GM18858 (cell line): Measurements from ENCODE around the gene SH3BP4.

Experiments
- ATAC-seq: cut with Tn5 transposase; IDR thresholded peaks from one replicate; pipeline ENCODE4 v1.9.1; 2021; ENCODE audit not compliant: unreplicated experiment

SH3BP4 gene

DNA sequence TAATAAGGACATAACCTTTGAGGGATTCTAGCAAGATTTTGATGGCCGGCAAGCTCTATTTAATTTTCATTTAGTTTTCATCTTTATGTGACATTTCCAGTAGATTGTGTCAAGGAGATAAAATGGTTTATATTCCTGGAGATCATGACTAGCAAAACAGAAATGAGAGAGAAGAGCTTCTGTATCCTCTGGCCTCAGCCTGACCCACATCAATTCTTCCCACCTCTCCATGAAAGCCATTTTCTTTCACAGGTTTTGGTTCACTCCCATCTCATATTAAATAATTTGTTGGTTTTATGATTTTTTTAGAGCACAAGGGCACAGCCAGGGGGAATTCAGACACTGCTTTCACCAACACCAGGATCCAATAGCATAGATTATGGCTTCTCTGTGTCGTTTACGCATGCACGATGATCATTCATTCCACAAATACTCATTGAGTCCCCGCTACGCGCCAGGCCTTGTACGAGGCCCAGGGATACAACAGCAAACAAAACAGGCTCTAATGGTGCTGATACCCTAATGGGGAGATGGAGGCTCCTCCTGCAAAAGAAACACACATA lies 85.9 kb downstream of the SH3BP4 start:
- ATAC-seq: no peak

DNA sequence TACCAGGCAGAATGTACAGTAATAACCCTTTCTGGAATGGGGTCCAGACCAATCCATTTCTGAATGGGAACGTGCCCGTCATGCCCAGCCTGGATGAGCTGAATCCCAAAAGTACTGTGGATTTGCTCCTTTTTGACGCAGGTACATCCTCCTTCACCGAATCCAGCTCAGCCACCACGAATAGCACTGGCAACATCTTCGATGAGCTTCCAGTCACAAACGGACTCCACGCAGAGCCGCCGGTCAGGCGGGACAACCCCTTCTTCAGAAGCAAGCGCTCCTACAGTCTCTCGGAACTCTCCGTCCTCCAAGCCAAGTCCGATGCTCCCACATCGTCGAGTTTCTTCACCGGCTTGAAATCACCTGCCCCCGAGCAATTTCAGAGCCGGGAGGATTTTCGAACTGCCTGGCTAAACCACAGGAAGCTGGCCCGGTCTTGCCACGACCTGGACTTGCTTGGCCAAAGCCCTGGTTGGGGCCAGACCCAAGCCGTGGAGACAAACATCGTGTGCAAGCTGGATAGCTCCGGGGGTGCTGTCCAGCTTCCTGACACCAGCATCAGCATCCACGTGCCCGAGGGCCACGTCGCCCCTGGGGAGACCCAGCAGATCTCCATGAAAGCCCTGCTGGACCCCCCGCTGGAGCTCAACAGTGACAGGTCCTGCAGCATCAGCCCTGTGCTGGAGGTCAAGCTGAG lies 89.6 kb downstream of the SH3BP4 start:
- no peak for ATAC-seq

DNA sequence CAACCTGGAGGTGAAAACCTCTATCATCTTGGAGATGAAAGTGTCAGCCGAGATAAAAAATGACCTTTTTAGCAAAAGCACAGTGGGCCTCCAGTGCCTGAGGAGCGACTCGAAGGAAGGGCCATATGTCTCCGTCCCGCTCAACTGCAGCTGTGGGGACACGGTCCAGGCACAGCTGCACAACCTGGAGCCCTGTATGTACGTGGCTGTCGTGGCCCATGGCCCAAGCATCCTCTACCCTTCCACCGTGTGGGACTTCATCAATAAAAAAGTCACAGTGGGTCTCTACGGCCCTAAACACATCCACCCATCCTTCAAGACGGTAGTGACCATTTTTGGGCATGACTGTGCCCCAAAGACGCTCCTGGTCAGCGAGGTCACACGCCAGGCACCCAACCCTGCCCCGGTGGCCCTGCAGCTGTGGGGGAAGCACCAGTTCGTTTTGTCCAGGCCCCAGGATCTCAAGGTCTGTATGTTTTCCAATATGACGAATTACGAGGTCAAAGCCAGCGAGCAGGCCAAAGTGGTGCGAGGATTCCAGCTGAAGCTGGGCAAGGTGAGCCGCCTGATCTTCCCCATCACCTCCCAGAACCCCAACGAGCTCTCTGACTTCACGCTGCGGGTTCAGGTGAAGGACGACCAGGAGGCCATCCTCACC lies 90.2 kb downstream of the SH3BP4 start:
- no peak for ATAC-seq

DNA sequence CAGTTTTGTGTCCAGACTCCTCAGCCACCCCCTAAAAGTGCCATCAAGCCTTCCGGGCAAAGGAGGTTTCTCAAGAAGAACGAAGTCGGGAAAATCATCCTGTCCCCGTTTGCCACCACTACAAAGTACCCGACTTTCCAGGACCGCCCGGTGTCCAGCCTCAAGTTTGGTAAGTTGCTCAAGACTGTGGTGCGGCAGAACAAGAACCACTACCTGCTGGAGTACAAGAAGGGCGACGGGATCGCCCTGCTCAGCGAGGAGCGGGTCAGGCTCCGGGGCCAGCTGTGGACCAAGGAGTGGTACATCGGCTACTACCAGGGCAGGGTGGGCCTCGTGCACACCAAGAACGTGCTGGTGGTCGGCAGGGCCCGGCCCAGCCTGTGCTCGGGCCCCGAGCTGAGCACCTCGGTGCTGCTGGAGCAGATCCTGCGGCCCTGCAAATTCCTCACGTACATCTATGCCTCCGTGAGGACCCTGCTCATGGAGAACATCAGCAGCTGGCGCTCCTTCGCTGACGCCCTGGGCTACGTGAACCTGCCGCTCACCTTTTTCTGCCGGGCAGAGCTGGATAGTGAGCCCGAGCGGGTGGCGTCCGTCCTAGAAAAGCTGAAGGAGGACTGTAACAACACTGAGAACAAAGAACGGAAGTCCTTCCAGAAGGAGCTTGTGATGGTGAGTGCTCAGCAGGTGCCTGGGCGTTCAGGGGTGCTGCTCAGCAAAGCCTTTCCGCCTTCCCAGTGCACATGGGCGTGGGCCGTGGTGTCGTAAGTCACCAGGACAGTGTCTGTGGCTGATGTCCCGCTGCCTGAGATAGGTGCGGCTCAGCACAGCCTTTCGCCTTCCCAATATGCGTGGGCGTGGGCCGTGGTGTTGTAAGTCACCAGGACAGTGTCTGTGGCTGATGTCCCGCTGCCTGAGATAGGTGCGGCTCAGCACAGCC lies 91.0 kb downstream of the SH3BP4 start:
- ATAC-seq: no peak

DNA sequence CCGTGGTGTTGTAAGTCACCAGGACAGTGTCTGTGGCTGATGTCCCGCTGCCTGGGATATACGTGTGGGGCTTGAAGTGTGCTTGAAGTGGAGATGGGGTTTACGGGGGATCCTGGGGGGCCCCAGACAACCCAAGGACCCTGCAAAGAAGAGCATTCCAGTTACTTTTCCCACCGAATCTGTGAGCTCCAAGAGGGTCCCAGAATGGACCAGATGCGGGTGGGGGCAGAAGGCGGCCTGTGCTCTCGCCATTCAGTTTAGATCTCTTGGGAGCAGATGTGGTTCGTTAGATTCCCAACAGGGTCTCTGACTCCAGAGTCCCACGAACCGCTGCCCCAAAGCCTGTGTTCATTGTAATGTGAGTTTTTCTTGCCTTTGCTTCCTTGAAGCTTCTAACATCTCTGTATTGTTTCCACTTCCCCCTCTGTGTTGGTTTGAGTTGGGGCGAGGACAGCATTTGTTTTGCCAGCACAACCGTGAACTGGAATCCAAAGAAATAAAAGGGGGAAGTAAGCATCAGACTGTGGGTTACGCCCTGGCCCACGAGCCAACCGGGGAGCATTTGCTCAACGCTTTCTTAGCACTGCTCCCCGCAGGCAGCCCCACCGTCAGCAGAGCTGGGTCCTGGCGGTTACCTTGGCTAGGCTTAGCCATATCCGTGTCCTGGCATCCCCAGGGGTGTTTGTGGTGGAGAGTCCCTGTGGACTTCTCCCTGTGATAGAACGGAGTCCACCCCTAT lies 92.1 kb downstream of the SH3BP4 start:
- no peak for ATAC-seq

DNA sequence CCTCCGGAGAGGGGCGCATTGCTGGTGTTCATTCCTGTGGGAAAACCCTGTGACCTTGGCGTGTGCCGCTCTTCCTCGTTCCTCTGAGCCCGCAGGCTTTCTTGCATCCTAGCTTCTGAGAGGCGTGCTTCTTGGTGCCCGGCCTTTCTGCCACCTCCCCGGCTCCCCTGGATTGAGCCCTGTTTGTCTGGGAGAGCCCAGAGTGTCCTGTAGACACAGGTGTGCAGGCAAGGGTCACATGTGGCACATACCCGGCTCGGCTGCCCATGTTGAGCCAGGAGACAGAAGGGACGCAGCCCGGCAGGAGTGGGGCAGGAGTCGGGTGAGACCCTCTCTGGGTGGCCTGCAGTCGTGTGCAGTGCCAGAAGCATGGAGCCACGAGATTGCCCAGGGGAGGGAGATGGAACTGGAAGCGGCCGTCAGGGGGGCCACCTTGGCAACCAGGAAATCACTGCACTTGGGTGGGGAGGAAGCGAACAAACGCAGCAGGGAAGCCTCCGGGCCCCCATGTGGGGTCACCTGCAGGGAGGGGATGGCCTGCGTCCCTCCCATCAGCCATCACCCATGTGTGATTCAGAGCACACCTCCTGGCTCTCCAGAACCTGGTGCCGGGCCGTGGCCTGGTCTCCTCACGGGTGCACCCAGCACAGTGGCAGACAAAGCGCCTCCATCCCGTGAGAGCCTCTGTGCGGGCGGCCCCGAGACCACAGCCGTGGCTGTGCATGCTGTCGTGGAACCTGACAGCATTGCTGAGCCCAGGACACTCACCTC lies 92.9 kb downstream of the SH3BP4 start:
- no peak for ATAC-seq

DNA sequence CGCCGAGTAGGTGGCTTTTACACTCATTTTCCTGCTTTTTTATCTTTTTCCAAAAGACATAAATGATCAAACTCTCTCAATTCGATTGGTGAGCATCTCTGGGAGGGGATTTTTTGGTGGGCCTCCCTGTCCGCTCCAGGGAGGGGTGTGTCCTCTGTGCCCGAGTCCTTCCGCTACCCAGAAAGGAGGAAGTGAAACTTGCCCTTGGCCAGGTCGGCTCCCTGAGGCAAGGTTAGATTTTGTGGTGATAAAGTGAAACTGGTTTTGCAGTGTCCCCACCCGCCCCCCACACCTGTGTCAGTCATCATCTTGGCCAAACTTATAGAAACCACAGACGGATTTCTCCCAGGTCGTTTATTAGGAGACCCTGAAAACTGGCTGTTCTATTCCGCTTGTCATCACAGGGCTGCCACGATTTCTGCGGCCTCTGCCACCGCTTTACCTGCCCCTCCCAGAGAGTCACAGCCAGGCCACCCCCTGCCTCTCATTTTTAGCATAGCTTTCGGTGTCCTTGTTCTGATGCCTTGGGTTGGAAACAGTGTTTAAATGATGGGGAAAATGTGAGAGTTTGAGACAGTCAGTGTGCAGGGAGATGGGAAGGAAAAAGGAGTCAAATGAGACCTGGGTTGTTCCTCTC lies 93.6 kb downstream of the SH3BP4 start:
- ATAC-seq: no peak

DNA sequence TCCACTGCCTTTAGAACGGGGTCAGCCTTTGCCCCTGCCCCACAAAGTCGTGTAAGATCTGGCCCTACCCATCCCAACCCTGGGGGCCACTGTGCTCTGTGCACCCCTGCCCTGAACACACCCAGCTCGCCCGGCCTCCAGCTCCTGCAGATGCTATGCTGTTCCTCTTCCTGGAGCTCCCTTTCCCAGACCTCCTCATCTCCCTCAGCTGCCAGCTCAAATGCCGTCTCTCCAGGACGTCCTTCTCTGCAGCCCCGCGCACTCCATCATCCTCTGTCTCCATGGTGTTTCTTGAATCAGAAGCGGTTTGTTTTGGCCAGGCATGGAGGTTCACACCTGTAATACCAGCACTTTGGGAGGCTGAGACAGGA lies 94.1 kb downstream of the SH3BP4 start:
- ATAC-seq: no peak

DNA sequence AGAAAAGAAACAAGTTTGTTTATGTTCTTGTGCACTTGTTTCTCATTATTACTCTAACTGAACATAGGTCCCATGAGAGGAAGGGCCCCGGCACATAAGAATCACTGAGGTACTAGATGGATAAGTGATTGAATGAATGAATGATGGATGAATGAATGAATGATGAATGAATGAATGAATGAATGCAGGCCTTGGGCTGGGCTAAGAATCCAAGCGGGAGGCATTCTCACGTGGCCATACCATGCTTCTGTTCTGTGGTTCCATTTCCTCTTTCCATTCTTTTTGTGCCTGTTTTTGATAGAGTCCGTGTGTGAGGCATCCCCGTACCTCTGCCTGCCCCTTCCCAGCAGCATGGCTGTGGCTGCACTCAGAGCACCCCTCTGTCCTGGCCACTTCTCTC lies 94.8 kb downstream of the SH3BP4 start:
- ATAC-seq: no peak

DNA sequence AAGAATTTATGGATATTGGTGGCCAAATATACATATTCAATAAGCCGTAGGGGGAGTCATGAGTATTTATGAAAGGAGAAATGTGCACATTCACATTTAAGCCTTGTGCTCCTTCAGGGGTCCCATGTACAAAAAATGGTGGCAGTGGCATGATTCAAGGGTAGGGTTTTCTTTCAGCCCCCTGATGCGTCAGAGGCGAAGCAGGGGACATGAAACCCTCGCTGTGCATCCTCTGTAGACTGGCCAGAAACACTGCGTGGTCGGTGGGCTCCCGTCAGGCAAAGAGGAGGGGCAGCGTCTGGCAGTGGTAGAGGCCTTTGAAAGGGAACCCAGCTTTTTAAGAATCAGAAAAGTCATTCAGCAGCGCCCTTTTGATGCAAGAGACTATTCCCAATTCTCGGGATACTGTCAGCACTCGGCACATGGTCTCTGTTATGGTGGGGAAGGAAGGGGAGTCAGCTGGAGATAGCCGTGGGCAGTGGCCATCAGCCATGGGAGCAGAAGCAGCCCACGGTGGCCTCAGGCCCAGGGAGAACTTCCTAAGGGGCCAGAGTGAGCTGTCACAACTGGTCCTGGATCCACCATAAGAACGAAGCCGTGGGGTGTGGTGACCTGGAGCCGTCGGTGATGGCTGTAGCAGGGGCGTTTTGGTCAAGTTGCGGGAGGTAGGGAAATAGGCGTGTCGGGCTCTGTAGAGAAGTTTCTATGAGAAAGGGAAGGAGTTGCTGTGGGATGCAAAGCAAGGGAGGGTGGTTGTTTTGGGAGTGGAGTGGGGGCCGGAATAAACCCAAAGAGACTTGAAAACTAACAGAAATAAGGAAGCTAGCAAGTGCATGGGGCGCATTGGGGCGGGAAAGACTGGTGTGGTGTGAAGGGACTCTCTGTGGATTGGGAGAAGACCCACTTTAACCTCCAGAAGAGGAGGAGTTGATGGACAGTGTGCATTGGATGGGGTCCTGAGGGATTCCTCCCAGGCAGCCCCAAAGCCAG lies 95.6 kb downstream of the SH3BP4 start:
- ATAC-seq: no peak

DNA sequence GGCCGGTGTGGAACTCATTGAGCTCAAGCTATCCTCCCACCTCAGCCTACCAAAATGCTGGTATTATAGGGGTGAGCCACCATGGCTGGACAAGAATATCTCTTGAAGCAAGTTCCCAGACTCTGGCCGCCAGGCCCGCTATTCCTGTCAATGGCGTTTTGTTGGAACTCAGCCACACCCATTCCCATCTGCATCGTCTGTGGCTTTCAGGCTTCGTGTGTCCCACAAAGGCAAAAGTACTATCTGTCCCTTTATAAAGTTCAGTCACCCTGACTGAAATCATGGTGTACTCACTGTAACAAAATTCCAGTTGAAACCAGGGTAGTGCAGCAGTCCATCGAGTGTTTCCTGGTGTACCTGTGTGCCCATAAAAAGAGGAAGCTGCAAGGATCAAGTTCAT lies 96.7 kb downstream of the SH3BP4 start:
- no peak for ATAC-seq

DNA sequence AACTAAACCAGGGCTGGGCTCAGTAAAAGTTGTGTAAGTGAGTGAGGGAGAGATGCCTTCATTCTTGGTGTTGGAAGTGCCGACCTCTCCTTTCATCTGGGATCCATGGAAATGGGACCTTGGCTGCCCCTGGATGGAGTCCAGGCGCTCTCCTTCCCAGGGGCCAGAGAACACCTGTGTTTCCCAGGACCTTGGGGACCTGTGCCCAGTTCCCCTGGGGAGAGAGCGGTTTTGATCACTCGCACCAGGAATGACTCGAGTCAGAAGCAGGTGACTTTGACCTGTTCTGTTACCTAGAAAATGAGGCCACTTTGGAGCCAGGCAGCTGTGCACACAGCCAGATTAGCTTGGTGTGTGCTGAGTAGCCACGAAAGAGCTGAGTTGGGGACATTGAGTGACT lies 97.3 kb downstream of the SH3BP4 start:
- ATAC-seq: no peak

DNA sequence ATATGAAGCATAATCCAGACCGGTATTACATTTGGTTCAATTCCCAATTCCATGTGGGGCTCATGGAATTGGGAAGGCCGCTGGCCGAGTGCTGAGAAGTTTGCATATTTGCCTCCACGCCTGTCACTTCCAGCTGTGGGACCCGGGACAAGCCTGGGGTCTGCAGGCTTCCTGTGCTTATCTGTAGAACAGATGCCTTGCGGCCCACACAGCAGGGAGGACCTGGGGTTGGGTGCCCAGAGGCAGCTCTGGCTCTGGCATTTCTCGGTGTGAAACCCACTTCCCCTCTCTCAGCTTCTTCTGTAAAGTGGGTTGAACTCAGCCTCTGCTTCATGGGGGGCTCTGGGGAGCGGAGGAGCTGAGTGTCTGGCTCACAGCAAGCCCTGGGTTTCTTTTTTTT lies 97.9 kb downstream of the SH3BP4 start:
- ATAC-seq: no peak

DNA sequence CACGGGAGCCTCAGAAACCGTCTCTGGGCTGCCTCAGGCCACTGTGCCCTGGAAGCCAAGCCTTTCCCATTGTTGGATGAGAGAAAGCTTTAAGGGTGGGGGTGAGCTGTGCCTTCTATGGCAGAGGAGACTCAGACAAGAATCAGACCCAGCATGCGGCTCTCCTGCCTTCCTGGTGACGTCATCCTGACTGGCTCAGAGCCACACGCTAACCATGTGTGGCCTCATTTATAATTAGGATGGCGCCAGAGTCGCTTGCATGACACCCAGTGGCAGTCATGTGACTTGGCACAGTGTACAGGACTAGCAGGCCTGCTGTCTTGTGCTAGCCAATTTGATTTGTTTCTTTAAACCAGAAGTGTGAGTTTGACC lies 99.1 kb downstream of the SH3BP4 start:
- no peak for ATAC-seq

DNA sequence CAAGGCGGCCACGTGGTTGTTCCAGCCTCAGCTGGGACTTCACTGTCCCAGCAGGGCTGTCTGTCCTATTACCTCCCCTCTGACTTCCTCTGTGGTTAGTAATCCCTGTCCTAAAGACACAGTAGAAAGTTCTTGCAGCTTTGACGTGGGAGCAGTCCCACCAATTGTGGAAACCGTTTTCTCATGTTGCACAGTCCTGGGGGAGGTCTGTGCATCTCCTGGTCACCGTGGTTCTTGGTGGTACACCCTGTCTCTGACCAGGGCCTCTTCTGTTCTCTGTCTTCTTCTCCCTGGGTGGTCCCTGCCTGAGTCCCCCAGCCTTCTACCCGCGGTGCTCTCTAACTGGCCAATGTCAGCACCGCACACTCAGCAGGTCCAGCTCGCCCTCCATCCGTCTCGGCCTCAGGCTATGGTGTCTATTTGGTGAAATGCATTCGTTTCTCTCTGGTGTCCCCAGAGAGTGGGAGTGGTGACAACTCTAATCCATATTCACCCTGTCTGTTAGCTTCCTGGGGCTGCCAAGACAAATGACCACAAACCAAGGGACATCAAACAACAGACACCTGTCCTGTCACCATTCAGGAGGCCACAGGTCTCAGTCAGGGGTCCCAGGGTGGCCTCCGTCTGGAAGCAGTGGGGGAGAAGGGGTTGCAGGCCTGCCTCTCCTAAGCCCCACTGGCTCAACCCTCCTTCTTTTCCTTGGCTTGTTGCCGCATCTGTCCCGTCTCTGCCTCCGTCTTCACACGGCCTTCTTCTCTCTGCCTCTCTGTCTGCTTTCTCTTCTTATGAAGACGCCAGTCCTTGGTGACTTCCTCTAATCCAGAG lies 99.8 kb downstream of the SH3BP4 start:
- ATAC-seq: no peak

DNA sequence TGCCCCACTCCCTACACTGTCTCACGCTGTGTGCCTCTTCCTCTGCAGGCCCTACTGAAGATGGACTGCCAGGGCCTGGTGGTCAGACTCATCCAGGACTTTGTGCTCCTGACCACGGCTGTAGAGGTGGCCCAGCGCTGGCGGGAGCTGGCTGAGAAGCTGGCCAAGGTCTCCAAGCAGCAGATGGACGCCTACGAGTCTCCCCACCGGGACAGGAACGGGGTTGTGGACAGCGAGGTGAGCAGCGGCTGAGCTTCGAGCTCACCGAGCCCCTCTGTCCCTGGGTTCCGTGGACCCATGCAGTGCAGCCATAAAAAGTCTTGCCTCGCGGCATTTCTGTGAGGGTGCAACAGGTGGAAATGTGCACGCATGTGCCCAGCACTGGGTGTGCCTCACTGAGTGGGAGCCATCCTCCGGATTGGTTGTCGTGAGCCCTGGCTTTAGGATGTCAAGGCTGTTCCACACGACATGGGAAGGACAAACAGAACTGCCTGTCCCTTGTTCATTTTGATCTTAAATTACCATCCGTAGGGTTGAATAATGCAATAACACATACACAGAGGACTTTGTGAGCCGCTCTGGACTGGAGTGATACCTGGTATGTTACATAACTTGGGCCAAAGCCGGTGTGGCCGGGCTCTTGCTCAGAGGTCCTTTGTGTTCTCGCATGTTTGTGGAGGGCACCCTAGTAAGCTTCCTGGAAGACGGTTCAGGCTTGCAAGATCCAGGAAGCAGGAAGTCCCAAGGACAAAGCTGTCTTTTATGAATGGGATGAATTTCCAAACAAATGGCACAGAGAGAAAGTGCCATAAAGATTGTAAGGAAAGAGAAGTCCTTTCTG lies 100.9 kb downstream of the SH3BP4 start:
- no peak for ATAC-seq

DNA sequence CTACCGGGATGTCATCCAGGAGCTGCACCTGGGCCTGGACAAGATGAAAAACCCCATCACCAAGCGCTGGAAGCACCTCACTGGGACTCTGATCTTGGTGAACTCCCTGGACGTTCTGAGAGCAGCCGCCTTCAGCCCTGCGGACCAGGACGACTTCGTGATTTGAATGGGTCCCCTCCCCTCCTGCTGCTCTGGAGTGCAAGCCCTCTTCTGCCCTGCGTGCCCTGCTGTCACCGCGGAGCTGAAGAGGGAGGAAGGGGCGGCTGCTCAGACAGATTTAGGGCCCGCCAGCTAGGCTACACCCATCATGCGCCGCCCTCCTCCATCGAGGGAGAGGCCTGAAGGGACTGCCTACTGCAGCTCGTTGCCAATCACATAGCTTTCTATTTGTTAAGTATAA lies 101.8 kb downstream of the SH3BP4 start:
- no peak for ATAC-seq
